ENCODE data around the gene C5AR2. TPM values are rescaled to one million over a fixed set of nuclear protein-coding genes. Genes with fewer than 3 reads are reported as not detected.
"Not testable (repeated sequence)": the region's sequence is repeated elsewhere in the genome, so short reads cannot be mapped to it uniquely, and the experiment has no call there.

Gene C5AR2
- polyA plus RNA-seq (2011; rRNA removed) (not detected in 2 replicates), polyA minus RNA-seq (2011; rRNA and poly(A)+ RNA removed) (not detected in 2 replicates)

GRCh38 chr19:47331931-47332547 lies at the start of gene C5AR2:
Gene C5AR2, plus strand, starts transcription at chr19:47332175. Its CDS starts 8,625 bp downstream, at chr19:47340800.
- ChIA-PET CTCF (interaction anchor here (1.3 kb wide), 1 partner anchor 18 kb away, joined by 4 read pairs; the partner anchor contains the start of gene DHX34), POLR2A (no interaction called here)
- Histone ChIP-seq H3K9me3 (ENCODE audit: control insufficient read depth, insufficient read depth, low read length) (no peaks in the 10 kb centered on the region), H3K27me3 (ENCODE audit: control insufficient read depth, insufficient read depth, low read length) (peaks cover 5% of the 10 kb centered on the region), H3K4me3 (ENCODE audit: low read depth, low read length) (no peak within 1 kb of the TSS), H3K27ac (ENCODE audit: low read depth, low read length) (no peak within 1 kb of the TSS)
- TF ChIP-seq CTCF (IDR thresholded peaks at IDR 0.05; ENCODE audit: low read depth, low read length): no peak
- DNase-seq (ENCODE audit: low read depth, low spot score): no peak

GRCh38 chr19:47283405-47284059 lies 48.4 kb upstream of the C5AR2 start:
- POLR2A ChIA-PET: interaction anchor here (1.1 kb wide), 1 partner anchor 26 kb away, joined by 3 read pairs; no protein-coding TSS in a partner anchor
- CTCF ChIA-PET: interaction anchor here (0.6 to 2.4 kb wide), 7 partner anchors 13 to 133 kb away, joined by 3 to 38 read pairs (median 3); no protein-coding TSS in a partner anchor
- no peak overlapping the region for H3K4me3 ChIP-seq (ENCODE audit: low read depth, low read length)
- H3K9me3 ChIP-seq (ENCODE audit: control insufficient read depth, insufficient read depth, low read length): no peaks in the 10 kb centered on the region
- H3K27me3 ChIP-seq (ENCODE audit: control insufficient read depth, insufficient read depth, low read length): no peaks in the 10 kb centered on the region
- no peak for DNase-seq (ENCODE audit: low read depth, low spot score)
- TF ChIP-seq CTCF (IDR thresholded peaks at IDR 0.05; ENCODE audit: low read depth, low read length): no peak
- H3K27ac ChIP-seq (ENCODE audit: low read depth, low read length): no peak overlapping the region

GRCh38 chr19:47284324-47284899 lies 47.6 kb upstream of the C5AR2 start:
- CTCF ChIA-PET: interaction anchor here (0.5 to 2.4 kb wide), 16 partner anchors 9 to 423 kb away, joined by 3 to 38 read pairs (median 6); partner anchors contain the start of gene DHX34
- peak; percentile 83 for TF ChIP-seq CTCF (IDR thresholded peaks at IDR 0.05; ENCODE audit: low read depth, low read length)
- Histone ChIP-seq H3K4me3 (ENCODE audit: low read depth, low read length) (no peak overlapping the region), H3K9me3 (ENCODE audit: control insufficient read depth, insufficient read depth, low read length) (no peaks in the 10 kb centered on the region), H3K27ac (ENCODE audit: low read depth, low read length) (no peak overlapping the region), H3K27me3 (ENCODE audit: control insufficient read depth, insufficient read depth, low read length) (no peaks in the 10 kb centered on the region)
- DNase-seq (ENCODE audit: low read depth, low spot score): peak; percentile 33
- POLR2A ChIA-PET: interaction anchor here (0.6 to 1.1 kb wide), 2 partner anchors 27 to 117 kb away, joined by 3 read pairs; no protein-coding TSS in a partner anchor

GRCh38 chr19:47296036-47296435 lies 35.9 kb upstream of the C5AR2 start:
- Histone ChIP-seq H3K9me3 (ENCODE audit: control insufficient read depth, insufficient read depth, low read length) (no peaks in the 10 kb centered on the region), H3K27ac (ENCODE audit: low read depth, low read length) (no peak overlapping the region), H3K4me3 (ENCODE audit: low read depth, low read length) (no peak overlapping the region), H3K27me3 (ENCODE audit: control insufficient read depth, insufficient read depth, low read length) (no peaks in the 10 kb centered on the region)
- ChIA-PET POLR2A (interaction anchor here (0.7 kb wide), 2 partner anchors 132 to 133 kb away, joined by 3 to 5 read pairs; no protein-coding TSS in a partner anchor), CTCF (interaction anchor here (0.6 to 7.8 kb wide), 8 partner anchors 9 to 148 kb away, joined by 3 to 121 read pairs (median 7); partner anchors contain the start of gene DHX34)
- DNase-seq (ENCODE audit: low read depth, low spot score): peak; percentile 50
- TF ChIP-seq CTCF (IDR thresholded peaks at IDR 0.05; ENCODE audit: low read depth, low read length): peak; percentile 76

- CTCF ChIA-PET: interaction anchor here (1.8 kb wide), 1 partner anchor 48 kb away, joined by 5 read pairs; the partner anchor contains the start of gene DHX34
- H3K27ac ChIP-seq (ENCODE audit: low read depth, low read length); H3K9me3 ChIP-seq (ENCODE audit: control insufficient read depth, insufficient read depth, low read length); H3K27me3 ChIP-seq (ENCODE audit: control insufficient read depth, insufficient read depth, low read length); DNase-seq (ENCODE audit: low read depth, low spot score); POLR2A ChIA-PET; H3K4me3 ChIP-seq (ENCODE audit: low read depth, low read length): not testable (repeated sequence)
Observed at GRCh38 chr19:47300867-47301266, 31.1 kb upstream of the C5AR2 start.
